ENCODE results near the gene ODF4.

GRCh38 chr17:8369944-8370343 lies 30.3 kb downstream of the ODF4 start:
- TF ChIP-seq, protein P1, sequence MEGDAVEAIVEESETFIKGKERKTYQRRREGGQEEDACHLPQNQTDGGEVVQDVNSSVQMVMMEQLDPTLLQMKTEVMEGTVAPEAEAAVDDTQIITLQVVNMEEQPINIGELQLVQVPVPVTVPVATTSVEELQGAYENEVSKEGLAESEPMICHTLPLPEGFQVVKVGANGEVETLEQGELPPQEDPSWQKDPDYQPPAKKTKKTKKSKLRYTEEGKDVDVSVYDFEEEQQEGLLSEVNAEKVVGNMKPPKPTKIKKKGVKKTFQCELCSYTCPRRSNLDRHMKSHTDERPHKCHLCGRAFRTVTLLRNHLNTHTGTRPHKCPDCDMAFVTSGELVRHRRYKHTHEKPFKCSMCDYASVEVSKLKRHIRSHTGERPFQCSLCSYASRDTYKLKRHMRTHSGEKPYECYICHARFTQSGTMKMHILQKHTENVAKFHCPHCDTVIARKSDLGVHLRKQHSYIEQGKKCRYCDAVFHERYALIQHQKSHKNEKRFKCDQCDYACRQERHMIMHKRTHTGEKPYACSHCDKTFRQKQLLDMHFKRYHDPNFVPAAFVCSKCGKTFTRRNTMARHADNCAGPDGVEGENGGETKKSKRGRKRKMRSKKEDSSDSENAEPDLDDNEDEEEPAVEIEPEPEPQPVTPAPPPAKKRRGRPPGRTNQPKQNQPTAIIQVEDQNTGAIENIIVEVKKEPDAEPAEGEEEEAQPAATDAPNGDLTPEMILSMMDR (IDR thresholded peaks at IDR 0.05), result no peak
- TF ChIP-seq EP300 (IDR thresholded peaks at IDR 0.05) (no peak), POLR2AphosphoS5 (IDR thresholded peaks at IDR 0.05) (no peak), POLR2A (IDR thresholded peaks at IDR 0.05) (no peak)
